H1 (cell line): ENCODE measurements around the gene NT5C1B. TPM values are rescaled to one million over a fixed set of nuclear protein-coding genes. Genes with fewer than 3 reads are reported as not detected.

Experiments
- CTCF ChIA-PET: fragments of 300-600 bp; sonication (Branson Sonifier 250); formaldehyde crosslinking; loops from one replicate; lab custom pipeline; 2021; ENCODE audit not compliant: partially characterized antibody; lab: Charles Lee
- POLR2A ChIA-PET: fragments of 300-600 bp; sonication (Branson Sonifier 250); formaldehyde crosslinking; loops from one replicate; lab custom pipeline; 2021; ENCODE audit warnings: inconsistent platforms; ENCODE audit not compliant: partially characterized antibody; lab: Charles Lee
- DNase-seq, 2 experiments: peaks; one replicate each; pipeline versions ENCODE4 v3.0.0 to v3.0.0-alpha.2; 2010 to 2022; ENCODE audit warnings: low spot score in 2 of 2, low read depth in 1 of 2, mixed read lengths in 1 of 2
- FAIRE-seq: peaks from 2 replicates; lab custom pipeline; 2011; peaks lifted over from hg19 to GRCh38; lab: Jason Lieb, UNC
- H2AFZ ChIP-seq: 2 replicates; pipeline ENCODE4 v1.8.1; 2012; ENCODE audit warnings: low read length, inconsistent platforms
- H2AK5ac ChIP-seq: 2 replicates; pipeline ENCODE4 v1.6.1; 2013; ENCODE audit warnings: low read depth, low read length
- H2BK120ac ChIP-seq: replicated peaks from 2 replicates; pipeline ENCODE3; 2013; ENCODE audit warnings: low read depth, low read length, inconsistent platforms
- H2BK12ac ChIP-seq: 2 replicates; pipeline ENCODE4 v1.6.1; 2013; ENCODE audit warnings: low read depth, low read length
- H2BK15ac ChIP-seq: 2 replicates; pipeline ENCODE4 v1.6.1; 2013; ENCODE audit warnings: low read length
- H2BK20ac ChIP-seq: 2 replicates; pipeline ENCODE4 v1.6.1; 2013; ENCODE audit warnings: low read length
- H2BK5ac ChIP-seq: 2 replicates; pipeline ENCODE4 v1.6.1; 2013; ENCODE audit warnings: low read depth, low read length
- H3K14ac ChIP-seq: 2 replicates; pipeline ENCODE4 v1.6.1; 2013; ENCODE audit warnings: inconsistent platforms; ENCODE audit not compliant: insufficient read length
- H3K18ac ChIP-seq: 2 replicates; pipeline ENCODE4 v1.6.1; 2013; ENCODE audit warnings: low read length; ENCODE audit errors: extremely low read depth
- H3K23ac ChIP-seq: 2 replicates; pipeline ENCODE4 v1.6.1; 2013; ENCODE audit warnings: inconsistent platforms; ENCODE audit not compliant: insufficient read length
- H3K23me2 ChIP-seq: 2 replicates; pipeline ENCODE4 v1.6.1; 2013; ENCODE audit warnings: low read depth, low read length
- H3K27ac ChIP-seq: 2 replicates; pipeline ENCODE4 v1.6.1; 2011; ENCODE audit warnings: low read depth, low read length, inconsistent platforms
- H3K27me3 ChIP-seq, 4 experiments: replicated peaks in 1 of 4; 1 replicate in 1 of 4; 2 replicates in 3 of 4; pipeline versions ENCODE4 v1.6.1 to v1.8.1; 2011 to 2013; ENCODE audit warnings: low read length in 3 of 4, mild to moderate bottlenecking in 3 of 4, inconsistent platforms in 2 of 4, mixed read lengths in 2 of 4, moderate library complexity in 1 of 4; ENCODE audit not compliant: control insufficient read depth in 3 of 4, insufficient read depth in 3 of 4; ENCODE audit errors: extremely low read depth in 1 of 4
- H3K36me3 ChIP-seq, 4 experiments: 2 replicates each; pipeline versions ENCODE4 v1.6.1 to v1.8.1; 2011 to 2013; ENCODE audit warnings: mild to moderate bottlenecking in 4 of 4, low read length in 3 of 4, moderate library complexity in 2 of 4, control low read depth in 1 of 4, inconsistent platforms in 1 of 4; ENCODE audit not compliant: insufficient read depth in 4 of 4, control insufficient read depth in 2 of 4
- H3K4ac ChIP-seq: replicated peaks from 2 replicates; pipeline ENCODE3; 2013; ENCODE audit warnings: low read length, low read depth, mixed read lengths, inconsistent platforms; ENCODE audit not compliant: insufficient read length
- H3K4me1 ChIP-seq, 4 experiments: replicated peaks in 1 of 4; 1 replicate in 1 of 4; 2 replicates in 3 of 4; pipeline versions ENCODE4 v1.6.1 to v1.8.1; 2011 to 2013; ENCODE audit warnings: low read length in 3 of 4, inconsistent platforms in 2 of 4, mixed read lengths in 1 of 4; ENCODE audit not compliant: insufficient read depth in 4 of 4, control insufficient read depth in 3 of 4
- H3K4me2 ChIP-seq, 2 experiments: 2 replicates each; pipeline versions ENCODE4 v1.6.1 to v1.8.1; 2011 to 2013; ENCODE audit warnings: low read depth in 2 of 2, low read length in 2 of 2, control low read depth in 1 of 2, inconsistent platforms in 1 of 2, mild to moderate bottlenecking in 1 of 2; ENCODE audit not compliant: insufficient read depth in 1 of 2
- H3K4me3 ChIP-seq, 4 experiments: fragments of 200-600, 300-600 bp in 1 of 4; sonication (generic), shearing (Covaris generic), sonication (Bioruptor Twin) in 1 of 4; 2 replicates each; pipeline versions ENCODE4 v1.5.1 to v1.8.1; 2011 to 2016; ENCODE audit warnings: low read length in 4 of 4, low read depth in 3 of 4, control low read depth in 2 of 4, inconsistent platforms in 2 of 4, mild to moderate bottlenecking in 2 of 4, mixed read lengths in 1 of 4, moderate library complexity in 1 of 4; ENCODE audit not compliant: insufficient read depth in 2 of 4; ENCODE audit errors: extremely low read depth in 1 of 4
- H3K56ac ChIP-seq: replicated peaks from 2 replicates; pipeline ENCODE3; 2013; ENCODE audit warnings: low read depth, mild to moderate bottlenecking, mixed read lengths, low read length, inconsistent platforms; ENCODE audit not compliant: insufficient read length
- H3K79me1 ChIP-seq: 2 replicates; pipeline ENCODE4 v1.6.1; 2013; ENCODE audit warnings: low read depth, low read length, control low read depth
- H3K79me2 ChIP-seq, 2 experiments: 2 replicates each; pipeline versions ENCODE4 v1.6.1 to v1.8.1; 2012 to 2013; ENCODE audit warnings: low read length in 2 of 2, mild to moderate bottlenecking in 2 of 2, inconsistent platforms in 1 of 2; ENCODE audit not compliant: insufficient read depth in 2 of 2, control insufficient read depth in 1 of 2
- H3K9ac ChIP-seq, 4 experiments: replicated peaks in 1 of 4; 1 replicate in 1 of 4; 2 replicates in 3 of 4; pipeline versions ENCODE4 v1.6.1 to v1.8.1; 2011 to 2013; ENCODE audit warnings: low read depth in 3 of 4, low read length in 3 of 4, control low read depth in 2 of 4, mild to moderate bottlenecking in 2 of 4, moderate library complexity in 2 of 4, inconsistent platforms in 1 of 4; ENCODE audit errors: extremely low read depth in 1 of 4
- H3K9me3 ChIP-seq, 2 experiments: 2 replicates each; pipeline versions ENCODE4 v1.6.1 to v1.8.1; 2012 to 2013; ENCODE audit warnings: mild to moderate bottlenecking in 2 of 2, moderate library complexity in 2 of 2, control low read depth in 1 of 2, inconsistent platforms in 1 of 2, low read depth in 1 of 2, low read length in 1 of 2, mixed read lengths in 1 of 2; ENCODE audit not compliant: insufficient read depth in 2 of 2
- H4K20me1 ChIP-seq, 2 experiments: replicated peaks in 1 of 2; 2 replicates each; pipeline versions ENCODE3 to v1.8.1; 2011 to 2013; ENCODE audit warnings: inconsistent platforms in 2 of 2, low read length in 2 of 2, mild to moderate bottlenecking in 1 of 2; ENCODE audit not compliant: insufficient read depth in 2 of 2, control insufficient read depth in 1 of 2
- H4K5ac ChIP-seq: 2 replicates; pipeline ENCODE4 v1.6.1; 2013; ENCODE audit warnings: low read length, low read depth, mixed read lengths, inconsistent platforms; ENCODE audit not compliant: insufficient read length
- H4K8ac ChIP-seq: 2 replicates; pipeline ENCODE4 v1.8.0; 2013; ENCODE audit warnings: mild to moderate bottlenecking, moderate library complexity, low read length, inconsistent platforms; ENCODE audit not compliant: insufficient read depth; ENCODE audit errors: extremely low read depth
- H4K91ac ChIP-seq: replicated peaks from 2 replicates; pipeline ENCODE3; 2013; ENCODE audit warnings: low read length, mixed read lengths, inconsistent platforms; ENCODE audit not compliant: insufficient read length
- ASH2L ChIP-seq: fragments of 200-600, 300-600 bp; sonication (generic); IDR thresholded peaks from one replicate; pipeline ENCODE4 v1.7.1; 2017; ENCODE audit warnings: low read length
- BRCA1 ChIP-seq: IDR thresholded peaks from 2 replicates; pipeline ENCODE4 v1.6.1; 2012; ENCODE audit warnings: low read depth, low read length, improper control_type of control experiment
- CREB1 ChIP-seq: IDR thresholded peaks from 2 replicates; pipeline ENCODE4 v1.6.1; 2012; ENCODE audit warnings: inconsistent platforms
- JUND ChIP-seq: IDR thresholded peaks from 2 replicates; pipeline ENCODE4 v1.6.1; 2011; ENCODE audit warnings: mild to moderate bottlenecking, improper control_type of control experiment, low read length
- NRF1 ChIP-seq: IDR thresholded peaks from 2 replicates; pipeline ENCODE4 v1.6.1; 2011; ENCODE audit warnings: mild to moderate bottlenecking, low read depth, low read length, improper control_type of control experiment
- RXRA ChIP-seq: IDR thresholded peaks from 2 replicates; pipeline ENCODE4 v1.6.1; 2011; ENCODE audit warnings: low read depth, mild to moderate bottlenecking, low read length, moderate library complexity; ENCODE audit not compliant: insufficient read depth
- SP1 ChIP-seq: IDR thresholded peaks from 2 replicates; pipeline ENCODE4 v1.6.1; 2011; ENCODE audit warnings: low read depth, low read length
- TAF7 ChIP-seq: optimal IDR thresholded peaks from 2 replicates; pipeline ENCODE3; 2011; ENCODE audit warnings: low read depth, mild to moderate bottlenecking, inconsistent platforms, low read length, moderate library complexity, borderline replicate concordance
- TBP ChIP-seq: IDR thresholded peaks from 2 replicates; pipeline ENCODE4 v1.6.1; 2011; ENCODE audit warnings: low read depth, low read length, improper control_type of control experiment
- WGBS, 2 experiments: shearing (Covaris generic) in 1 of 2; methylation state at CpG; one replicate each; pipeline versions ENCODE4 v1.1.6 to v1.1.7; 2013 to 2015; ENCODE audit warnings: low lambda C conversion rate in 2 of 2, mixed read lengths in 2 of 2, inconsistent platforms in 1 of 2, low coverage in 1 of 2, missing lambda C conversion rate in 1 of 2; ENCODE audit not compliant: insufficient replicate concordance in 2 of 2, insufficient coverage in 1 of 2, insufficient read length in 1 of 2; ENCODE audit errors: extremely low coverage in 1 of 2, missing lambda C conversion rate in 1 of 2; 5-methylcytosine and 5-hydroxymethylcytosine counted together
- polyA plus RNA-seq, 7 experiments: library from polyadenylated mRNA; depleted of rRNA in 3 of 7; stranded (reverse) in 5 of 7; unstranded in 2 of 7; fragments of >200 nt in 5 of 7; fragments of 200-250 nt in 2 of 7; gene quantifications; 1 replicate in 5 of 7; 2 replicates in 1 of 7; 4 replicates in 1 of 7; pipeline versions ENCODE4 v1.2.1 to v1.2.3, GENCODE V29; 2011 to 2013; ENCODE audit warnings: missing spikeins in 2 of 7, mixed read lengths in 2 of 7
- total RNA-seq: library from RNA; stranded (reverse); fragmentation: NEBNext Ultra II Directional; extraction: Animal tissue kit (Norgen Biotek cat#: 25700); gene quantifications from 2 replicates; pipeline ENCODE4 v1.2.1, GENCODE V29; 2021
- TF ChIP-seq, protein P1 (sequence below): IDR thresholded peaks from 2 replicates; pipeline ENCODE4 v1.6.1; 2012; ENCODE audit warnings: low read length, inconsistent platforms
- TF ChIP-seq, protein P2 (sequence below), 3 experiments: IDR thresholded peaks; 1 replicate in 2 of 3; 2 replicates in 1 of 3; pipeline versions ENCODE4 v1.5.1 to v1.6.1; 2011; ENCODE audit warnings: low read length in 3 of 3, mild to moderate bottlenecking in 3 of 3, inconsistent platforms in 2 of 3, low read depth in 1 of 3, moderate library complexity in 1 of 3; ENCODE audit not compliant: insufficient read depth in 1 of 3; ENCODE audit errors: control extremely low read depth in 1 of 3

The NT5C1B gene
- total and polyA plus RNA-seq, 2 of the 8 experiments (the other 6 are each of a cell fraction or from before 2014, with no cell fraction given): not detected

DNA sequence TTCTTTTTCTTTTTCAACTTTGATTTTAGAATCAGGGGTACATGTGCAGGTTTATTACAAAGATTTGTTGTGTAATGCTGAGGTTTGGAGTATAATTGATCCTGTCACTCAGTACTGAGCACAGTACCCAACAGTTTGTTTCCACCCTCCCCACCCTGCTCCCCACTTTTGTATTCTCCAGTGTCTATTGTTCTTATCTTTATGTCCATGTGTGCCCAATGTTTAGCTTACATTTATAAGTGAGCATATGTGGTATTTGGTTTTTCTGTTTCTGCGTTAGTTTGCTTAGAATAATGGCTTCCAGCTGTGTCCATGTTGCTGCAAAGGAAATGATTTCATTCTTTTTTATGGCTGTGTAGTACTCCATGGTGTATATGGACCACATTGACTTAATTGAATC, 72.0 kb downstream of the NT5C1B start:
- peaks cover 0 to 3% (median 0%) of the 10 kb centered on the region in 4 experiments; a peak in 3 of 7 replicates for H3K4me1 ChIP-seq
- H4K8ac ChIP-seq: no peak overlapping the region
- 90% methylated on average over 1 of the region's 1 CpG; no CpG with 5 or more reads in 1 of the 2 experiments for WGBS, 2 experiments
- no peaks in the 10 kb centered on the region for H3K27me3 ChIP-seq
- no peaks in the 10 kb centered on the region for H3K36me3 ChIP-seq
- H4K20me1 ChIP-seq: no peaks in the 10 kb centered on the region
- no peak overlapping the region for H3K56ac ChIP-seq
- no peak overlapping the region for H2BK120ac ChIP-seq
- no peak overlapping the region for H3K27ac ChIP-seq
- peaks cover 2% of the 10 kb centered on the region; the same call in 1 of the 2 replicates for H3K23me2 ChIP-seq
- H3K23ac ChIP-seq: no peak overlapping the region
- H3K18ac ChIP-seq: no peak overlapping the region
- H3K9ac ChIP-seq: no peak overlapping the region
- no peak overlapping the region for H3K14ac ChIP-seq
- CTCF ChIA-PET: interaction anchor here (1.0 to 5.5 kb wide), 4 partner anchors 15 to 224 kb away, joined by 3 to 60 read pairs (median 4); no protein-coding TSS in a partner anchor
- H2AK5ac ChIP-seq: no peak overlapping the region
- H2BK5ac ChIP-seq: no peak overlapping the region
- H3K4me3 ChIP-seq: no peak overlapping the region
- no peak overlapping the region for H3K4me2 ChIP-seq
- POLR2A ChIA-PET: no interaction called here
- DNase-seq (no peak), FAIRE-seq (no peak)
- H3K79me2 ChIP-seq: no peaks in the 10 kb centered on the region
- H3K4ac ChIP-seq: no peak overlapping the region
- no peak overlapping the region for H2BK20ac ChIP-seq
- H2AFZ ChIP-seq: no peak overlapping the region
- H4K5ac ChIP-seq: no peak overlapping the region
- H2BK15ac ChIP-seq: no peak overlapping the region
- H3K9me3 ChIP-seq: no peaks in the 10 kb centered on the region
- no peak overlapping the region for H2BK12ac ChIP-seq
- no peaks in the 10 kb centered on the region for H3K79me1 ChIP-seq
- H4K91ac ChIP-seq: no peak overlapping the region
- TF ChIP-seq SP1 (no peak), CREB1 (no peak), TBP (no peak), BRCA1 (no peak), NRF1 (no peak), ASH2L (no peak), RXRA (no peak), JUND (no peak), TAF7 (no peak)
- TF ChIP-seq, protein P1, sequence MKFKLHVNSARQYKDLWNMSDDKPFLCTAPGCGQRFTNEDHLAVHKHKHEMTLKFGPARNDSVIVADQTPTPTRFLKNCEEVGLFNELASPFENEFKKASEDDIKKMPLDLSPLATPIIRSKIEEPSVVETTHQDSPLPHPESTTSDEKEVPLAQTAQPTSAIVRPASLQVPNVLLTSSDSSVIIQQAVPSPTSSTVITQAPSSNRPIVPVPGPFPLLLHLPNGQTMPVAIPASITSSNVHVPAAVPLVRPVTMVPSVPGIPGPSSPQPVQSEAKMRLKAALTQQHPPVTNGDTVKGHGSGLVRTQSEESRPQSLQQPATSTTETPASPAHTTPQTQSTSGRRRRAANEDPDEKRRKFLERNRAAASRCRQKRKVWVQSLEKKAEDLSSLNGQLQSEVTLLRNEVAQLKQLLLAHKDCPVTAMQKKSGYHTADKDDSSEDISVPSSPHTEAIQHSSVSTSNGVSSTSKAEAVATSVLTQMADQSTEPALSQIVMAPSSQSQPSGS: no peak
- TF ChIP-seq, protein P2, sequence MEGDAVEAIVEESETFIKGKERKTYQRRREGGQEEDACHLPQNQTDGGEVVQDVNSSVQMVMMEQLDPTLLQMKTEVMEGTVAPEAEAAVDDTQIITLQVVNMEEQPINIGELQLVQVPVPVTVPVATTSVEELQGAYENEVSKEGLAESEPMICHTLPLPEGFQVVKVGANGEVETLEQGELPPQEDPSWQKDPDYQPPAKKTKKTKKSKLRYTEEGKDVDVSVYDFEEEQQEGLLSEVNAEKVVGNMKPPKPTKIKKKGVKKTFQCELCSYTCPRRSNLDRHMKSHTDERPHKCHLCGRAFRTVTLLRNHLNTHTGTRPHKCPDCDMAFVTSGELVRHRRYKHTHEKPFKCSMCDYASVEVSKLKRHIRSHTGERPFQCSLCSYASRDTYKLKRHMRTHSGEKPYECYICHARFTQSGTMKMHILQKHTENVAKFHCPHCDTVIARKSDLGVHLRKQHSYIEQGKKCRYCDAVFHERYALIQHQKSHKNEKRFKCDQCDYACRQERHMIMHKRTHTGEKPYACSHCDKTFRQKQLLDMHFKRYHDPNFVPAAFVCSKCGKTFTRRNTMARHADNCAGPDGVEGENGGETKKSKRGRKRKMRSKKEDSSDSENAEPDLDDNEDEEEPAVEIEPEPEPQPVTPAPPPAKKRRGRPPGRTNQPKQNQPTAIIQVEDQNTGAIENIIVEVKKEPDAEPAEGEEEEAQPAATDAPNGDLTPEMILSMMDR (IDR thresholded peaks at IDR 0.05; ENCODE audit: control extremely low read depth in 1 of 3, insufficient read depth in 1 of 3, low read depth in 1 of 3, low read length in 3 of 3): no peak
